ENCODE measurements around the gene DTWD2.
"Not testable (repeated sequence)": the region's sequence is repeated elsewhere in the genome, so short reads cannot be mapped to it uniquely, and the experiment has no call there.

The DTWD2 gene

DNA sequence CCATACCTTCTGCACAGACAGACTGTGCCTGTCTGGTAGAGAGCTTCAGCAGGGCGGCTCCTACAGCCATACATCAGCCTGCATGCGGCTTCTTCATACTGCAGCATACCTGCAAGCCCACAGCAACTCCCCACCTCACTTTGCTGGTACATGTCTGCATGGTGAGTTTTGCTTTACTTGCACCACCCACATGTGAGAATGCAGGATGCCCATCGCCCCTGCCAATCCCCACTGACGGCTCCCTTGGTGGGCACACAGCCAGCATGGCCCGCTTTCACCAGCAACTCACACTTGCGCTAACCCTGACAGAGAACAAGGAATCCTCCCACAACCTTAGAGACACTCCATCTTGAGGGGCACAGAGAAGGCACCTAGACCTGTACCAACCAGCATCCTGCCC, 114.9 kb downstream of the DTWD2 start:
- DNase-seq (ENCODE audit: low read depth): no peak

DNA sequence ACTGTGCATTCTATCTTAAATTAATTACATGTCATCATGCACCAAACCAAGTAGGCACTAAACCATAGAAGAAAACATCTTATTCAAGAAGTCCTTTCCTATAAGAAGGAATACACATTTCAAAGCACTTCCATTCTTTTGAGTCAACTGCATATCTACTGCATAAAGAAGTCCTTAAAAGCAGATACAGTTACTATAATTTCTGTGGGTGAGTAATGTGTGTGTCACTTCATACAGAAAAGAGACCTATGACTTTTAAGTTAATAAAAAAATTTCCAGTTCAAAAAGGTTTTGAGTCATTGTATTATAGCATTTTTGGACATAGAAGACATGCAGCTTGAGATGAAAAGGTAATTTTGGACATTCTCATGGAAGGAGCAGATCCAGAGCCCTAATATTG, 125.0 kb downstream of the DTWD2 start:
- DNase-seq (ENCODE audit: low read depth): no peak

- DNase-seq (ENCODE audit: low read depth): no peak
These were observed 125.8 kb downstream of the DTWD2 start for GRCh38 chr5:118862596-118862995.

DNA sequence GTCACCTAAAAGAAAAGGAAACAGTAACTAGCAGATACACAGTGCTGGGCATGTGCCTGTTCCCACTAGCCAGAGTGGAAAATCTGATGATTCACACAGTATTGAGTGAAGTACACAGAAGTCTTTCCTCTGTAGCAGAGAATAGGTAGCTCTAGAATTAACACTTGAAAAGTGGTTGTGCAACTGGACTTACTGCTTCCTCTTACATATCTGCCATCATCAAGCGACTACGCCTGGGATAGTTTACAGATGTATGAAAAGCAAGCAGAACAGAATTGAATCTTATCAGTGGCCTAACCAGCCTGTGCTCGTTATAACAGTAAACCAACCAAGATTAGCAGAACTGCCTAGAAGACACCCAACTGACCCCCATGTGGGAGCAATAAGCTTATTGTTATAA, 130.6 kb downstream of the DTWD2 start:
- no peak for DNase-seq (ENCODE audit: low read depth)

DNA sequence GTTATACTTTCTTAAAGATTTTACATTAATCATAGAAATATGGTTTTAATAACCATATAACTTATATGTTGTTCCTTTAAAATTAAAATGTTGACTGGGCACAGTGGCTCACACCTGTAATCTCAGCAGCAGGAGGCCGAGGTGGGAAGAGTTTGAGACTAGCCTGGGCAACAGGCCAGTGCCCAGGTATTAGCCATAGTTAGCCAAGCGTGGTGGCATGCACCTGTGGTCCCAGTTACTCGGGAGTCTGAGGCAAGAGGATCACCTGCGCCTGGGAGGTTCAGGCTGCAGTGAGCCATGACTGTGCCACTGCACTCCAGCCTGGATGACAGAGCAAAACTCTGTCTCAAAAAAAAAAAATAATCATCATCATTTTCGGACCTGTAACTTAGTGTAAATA, 133.5 kb downstream of the DTWD2 start:
- no peak for DNase-seq (ENCODE audit: low read depth)

- DNase-seq (ENCODE audit: low read depth): not testable (repeated sequence)
These were observed 136.6 kb downstream of the DTWD2 start for GRCh38 chr5:118851785-118852184.

- DNase-seq (ENCODE audit: low read depth): not testable (repeated sequence)
These were observed 138.8 kb downstream of the DTWD2 start for GRCh38 chr5:118849507-118849906.

DNA sequence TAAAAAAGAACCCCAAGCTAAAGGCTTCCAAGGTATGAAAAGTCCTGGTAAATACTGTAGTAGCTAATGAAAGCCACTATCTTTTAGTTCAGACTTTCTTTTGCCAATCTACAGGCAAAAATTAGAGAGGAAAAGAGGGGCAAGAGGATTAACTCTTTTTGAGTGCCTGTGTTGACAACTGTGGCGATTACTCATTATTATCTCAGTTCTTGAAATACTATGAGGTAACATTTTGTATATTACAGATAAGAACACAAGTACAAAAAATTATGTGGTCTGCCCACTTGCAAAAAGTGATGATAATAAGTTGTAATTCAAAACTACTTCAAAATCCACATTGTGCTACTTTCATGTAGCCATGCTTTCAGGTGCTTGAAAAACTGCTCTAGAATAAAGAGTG, 144.0 kb downstream of the DTWD2 start:
- DNase-seq (ENCODE audit: low read depth): no peak

GRCh38 chr5:118834710-118835109, 153.6 kb downstream of the DTWD2 start:
- no peak for DNase-seq (ENCODE audit: low read depth)

DNA sequence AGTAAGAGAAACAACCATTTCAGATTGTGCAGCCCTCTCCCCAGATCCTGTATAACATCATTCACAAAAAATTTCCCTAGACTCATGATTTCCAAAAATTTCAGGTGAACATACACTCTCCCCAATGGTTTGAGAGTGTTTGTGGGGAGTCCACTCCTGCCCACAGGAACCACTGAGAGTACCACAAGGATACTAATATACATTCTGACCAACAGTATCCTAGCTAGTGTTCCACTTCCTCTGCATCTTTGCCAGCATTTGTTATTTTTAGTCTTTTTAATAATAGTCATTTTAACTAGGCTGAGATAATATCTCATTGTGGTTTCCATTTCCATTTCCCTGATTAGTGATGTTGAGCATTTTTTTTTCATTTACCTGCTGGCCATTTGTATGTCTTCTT, 155.4 kb downstream of the DTWD2 start:
- DNase-seq (ENCODE audit: low read depth): no peak

GRCh38 chr5:118825226-118825625, 163.1 kb downstream of the DTWD2 start:
- no peak for DNase-seq (ENCODE audit: low read depth)

DNA sequence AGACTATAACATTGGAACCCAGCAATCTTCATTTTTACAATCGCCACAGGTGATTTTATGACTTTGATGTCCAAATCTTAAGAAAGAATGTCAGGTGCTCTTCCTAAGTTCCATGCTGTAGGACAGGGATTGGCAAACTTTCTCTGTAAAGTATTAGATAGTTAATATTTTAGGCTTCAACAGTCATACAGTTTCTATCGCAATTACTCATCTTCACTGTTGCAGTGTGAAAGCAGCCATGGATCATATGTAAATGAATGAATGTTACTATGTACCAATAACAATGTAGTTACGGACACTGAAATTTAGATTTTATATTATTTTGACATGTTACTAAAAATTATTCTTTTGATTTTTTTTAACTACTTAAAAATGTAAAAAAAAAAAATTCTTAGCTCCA, 169.7 kb downstream of the DTWD2 start:
- no peak for DNase-seq (ENCODE audit: low read depth)

DNA sequence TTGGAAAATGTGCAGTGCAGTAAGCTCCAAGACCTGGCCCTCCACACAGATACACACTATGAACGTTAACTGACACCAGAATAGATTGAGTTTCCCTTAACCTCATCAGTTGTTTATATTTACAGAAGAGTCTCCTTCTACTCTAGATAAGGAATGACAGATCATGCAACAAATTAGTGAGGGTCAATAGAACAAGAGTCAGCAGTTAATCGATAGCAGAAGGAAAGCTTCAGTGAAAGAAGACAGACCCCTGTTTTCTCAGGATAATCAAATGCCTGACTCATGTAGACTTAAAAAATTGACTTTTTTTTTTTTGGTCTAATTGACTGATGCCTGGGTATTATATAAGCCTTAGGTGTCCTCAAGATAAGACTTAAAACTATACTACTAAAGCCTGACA, 179.9 kb downstream of the DTWD2 start:
- no peak for DNase-seq (ENCODE audit: low read depth)

DNA sequence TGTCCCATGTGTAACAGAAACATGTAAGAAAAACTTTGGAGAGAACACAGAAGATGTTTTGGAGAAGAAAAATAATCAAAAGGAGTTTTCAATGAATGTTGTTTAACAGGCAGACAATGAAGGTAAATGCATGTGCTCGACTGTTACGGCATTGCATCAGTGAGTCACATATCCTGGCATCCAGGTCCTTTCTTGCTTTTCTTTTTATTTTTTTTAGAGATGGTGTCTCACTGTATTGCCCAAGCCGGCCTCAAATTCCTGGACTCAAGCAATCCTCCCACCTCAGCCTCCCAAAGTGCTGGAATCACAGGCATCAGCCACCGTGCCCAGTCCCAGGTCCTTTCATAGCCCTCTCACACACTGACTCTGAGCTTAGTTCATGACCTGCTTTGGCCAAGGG, 181.8 kb downstream of the DTWD2 start:
- DNase-seq (ENCODE audit: low read depth): no peak

GRCh38 chr5:118802335-118802734, 186.0 kb downstream of the DTWD2 start:
- no peak for DNase-seq (ENCODE audit: low read depth)

DNA sequence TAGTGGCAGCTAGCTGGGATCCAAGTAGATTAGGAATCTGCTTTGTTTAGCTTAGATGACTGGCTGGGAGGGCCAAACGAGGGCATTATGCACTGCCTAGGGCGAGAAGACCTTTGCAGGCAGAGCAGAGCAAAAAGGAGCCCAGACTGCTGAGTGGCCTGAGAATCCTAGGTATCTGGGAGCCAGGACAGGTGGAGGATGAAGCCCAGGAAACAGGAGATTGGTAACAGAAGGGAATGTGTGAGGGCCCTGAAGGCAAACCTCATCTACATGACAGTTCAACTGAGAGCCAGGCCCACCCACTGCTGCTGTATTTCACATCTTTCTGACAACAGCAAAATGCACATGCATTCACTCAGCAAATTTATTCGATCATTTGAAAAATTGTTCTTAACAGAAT, 192.3 kb downstream of the DTWD2 start:
- no peak for DNase-seq (ENCODE audit: low read depth)

- no peak for DNase-seq (ENCODE audit: low read depth)
These were observed 194.1 kb downstream of the DTWD2 start for GRCh38 chr5:118794281-118794680.

DNA sequence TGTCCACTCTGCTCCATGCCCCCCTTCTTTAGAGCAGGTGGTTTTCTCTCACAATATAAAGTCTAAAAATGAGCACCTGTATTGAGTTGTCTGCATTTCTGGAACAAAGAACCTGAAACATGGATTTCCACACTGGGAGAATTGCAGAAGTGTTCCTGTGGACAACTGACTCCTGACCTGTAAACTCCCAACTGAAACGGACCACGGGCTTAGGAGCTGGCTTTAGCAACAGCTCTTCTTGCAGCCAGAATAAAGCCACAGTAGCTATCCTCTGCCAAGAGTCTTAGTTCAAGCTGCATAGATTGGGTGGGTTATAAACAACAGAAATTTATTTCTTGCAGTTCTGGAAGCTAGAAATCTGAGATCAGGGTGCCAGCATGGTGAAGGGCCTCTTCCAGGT, 194.7 kb downstream of the DTWD2 start:
- DNase-seq (ENCODE audit: low read depth): no peak

GRCh38 chr5:118793091-118793490, 195.3 kb downstream of the DTWD2 start:
- DNase-seq (ENCODE audit: low read depth): no peak

- no peak for DNase-seq (ENCODE audit: low read depth)
These were observed 196.2 kb downstream of the DTWD2 start for GRCh38 chr5:118791926-118792734.

- DNase-seq (ENCODE audit: low read depth): no peak
These were observed 199.0 kb downstream of the DTWD2 start for GRCh38 chr5:118789366-118789765.

DNA sequence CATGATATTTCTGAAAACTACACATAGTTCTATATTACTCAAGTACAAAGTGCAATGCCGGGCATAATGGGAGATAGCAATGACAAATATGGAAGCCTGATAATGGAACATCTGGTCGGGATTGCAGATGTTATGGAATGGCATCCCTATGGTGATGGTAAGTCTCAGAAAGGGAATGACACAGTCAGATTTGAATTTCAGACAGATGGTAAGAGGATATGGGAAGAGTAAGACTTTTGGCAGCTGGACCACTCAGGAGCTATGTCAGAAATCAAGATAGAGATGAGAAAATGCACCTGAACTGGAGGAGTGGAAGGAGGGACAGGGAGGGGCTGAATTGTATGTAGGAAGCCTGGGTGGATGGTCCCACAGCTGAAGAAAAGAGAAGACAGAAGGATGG, 200.0 kb downstream of the DTWD2 start:
- DNase-seq (ENCODE audit: low read depth): no peak
